ENCODE measurements around the gene PSMA5.

GRCh38 chr1:109443476-109443875 lies 17.2 kb upstream of the PSMA5 start:
- TF ChIP-seq CTCF (IDR thresholded peaks at IDR 0.05 in 4 of 5, conservative IDR thresholded peaks at IDR 0.05 in 1 of 5) = no peak
- no peak for TF ChIP-seq POLR2A (IDR thresholded peaks at IDR 0.05)

All from gastrocnemius medialis (tissue), 4 donors.